ENCODE results near the gene NID1.

DNA sequence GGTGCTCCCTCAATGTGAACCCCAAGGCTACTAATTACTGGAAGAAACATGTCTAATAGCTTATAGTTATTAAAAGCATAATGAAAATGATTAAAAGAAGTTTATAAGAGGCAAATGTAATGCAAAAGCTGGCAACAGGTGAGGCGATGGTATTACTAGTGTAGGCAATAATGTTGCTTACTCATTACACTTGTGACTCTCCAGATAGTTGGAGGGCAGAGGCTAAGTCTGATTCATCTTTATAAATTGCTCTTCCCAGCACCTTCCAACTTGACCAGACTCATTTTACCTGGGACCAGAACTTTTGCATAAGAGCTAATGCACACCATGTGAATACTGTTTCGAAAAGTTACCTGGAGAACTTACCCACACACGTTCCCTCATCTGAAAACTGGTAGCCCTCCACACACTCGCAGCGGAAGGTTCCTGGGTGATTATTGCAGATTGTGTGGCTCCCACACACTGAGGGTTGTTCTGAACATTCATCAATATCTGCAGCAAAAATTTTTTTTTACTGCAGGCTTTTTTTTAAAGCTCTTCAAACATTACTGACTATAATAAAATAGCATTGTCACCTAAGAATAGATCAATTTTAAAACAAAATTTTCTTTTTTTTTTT is 48.0 kb downstream of the NID1 start:
- TF ChIP-seq REST (IDR thresholded peaks at IDR 0.05; ENCODE audit: borderline replicate concordance), result no peak
- TF ChIP-seq POLR2AphosphoS5 (IDR thresholded peaks at IDR 0.05), result no peak
- no peak for TF ChIP-seq CTCF (IDR thresholded peaks at IDR 0.05; ENCODE audit: poor library complexity, severe bottlenecking)
- no peak for TF ChIP-seq MXI1 (conservative IDR thresholded peaks at IDR 0.05; ENCODE audit: poor library complexity, severe bottlenecking)
- no peak for TF ChIP-seq RAD21 (conservative IDR thresholded peaks at IDR 0.05)
- TF ChIP-seq EP300 (conservative IDR thresholded peaks at IDR 0.05; ENCODE audit: poor library complexity, severe bottlenecking), result no peak
- TF ChIP-seq EZH2 (IDR thresholded peaks at IDR 0.05; ENCODE audit: borderline replicate concordance, insufficient read depth, low read length, poor library complexity, severe bottlenecking), result no peak
